Activated naive CD4-positive, alpha-beta T cell treated with Interleukin-2 at 50 U/mL for 16 hours (primary cell): ENCODE results near the gene CWC27.
"Not testable (repeated sequence)": the region's sequence is repeated elsewhere in the genome, so short reads cannot be mapped to it uniquely, and the experiment has no call there.

Experiments used
- DNase-seq: peaks from one replicate; pipeline ENCODE4 v3.0.0-alpha.2; 2020

The CWC27 gene

DNA sequence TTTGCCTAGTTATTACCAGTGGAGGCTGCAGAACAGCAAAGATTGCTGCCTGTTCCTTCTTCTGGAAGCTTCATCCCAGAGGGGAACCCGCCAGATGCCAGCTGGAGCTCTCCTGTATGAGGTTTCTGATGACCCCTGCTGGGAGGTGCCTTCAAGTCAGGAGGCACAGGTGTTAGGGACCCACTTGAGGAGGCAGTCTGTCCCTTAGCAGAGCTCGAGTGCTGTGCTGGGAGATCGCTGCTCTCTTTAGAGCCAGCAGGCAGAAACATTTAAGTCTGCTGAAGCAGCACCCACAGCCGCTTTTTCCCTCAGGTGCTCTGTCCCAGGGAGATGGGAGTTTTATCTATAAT lies 170.7 kb downstream of the CWC27 start:
- not testable (repeated sequence) for DNase-seq

- DNase-seq = no peak
Observed at GRCh38 chr5:64939772-64940510, 171.2 kb downstream of the CWC27 start.

GRCh38 chr5:64942460-64942859 lies 173.7 kb downstream of the CWC27 start:
- no peak for DNase-seq

DNA sequence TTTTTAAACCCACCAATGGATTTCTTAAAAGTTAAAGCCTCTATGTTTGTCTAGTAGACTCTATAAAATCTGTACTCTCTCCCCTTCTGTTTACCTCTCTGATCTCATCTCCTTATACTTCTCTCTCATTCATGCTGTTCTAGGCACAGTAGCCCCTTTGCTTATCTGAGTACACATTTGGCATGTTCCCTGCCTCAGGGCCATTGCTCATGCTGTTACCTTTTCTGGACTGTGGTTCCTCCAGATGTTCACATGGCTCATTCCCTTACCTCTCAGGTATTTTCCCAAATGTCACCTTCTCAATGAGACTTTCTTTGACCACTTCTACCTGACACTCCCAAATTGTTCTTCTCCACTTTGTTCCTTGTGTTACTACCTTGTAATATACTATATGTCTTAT lies 176.1 kb downstream of the CWC27 start:
- DNase-seq = no peak

- no peak for DNase-seq
Observed at GRCh38 chr5:64947031-64947430, 178.3 kb downstream of the CWC27 start.

- DNase-seq = no peak
Observed at GRCh38 chr5:64947801-64948200, 179.1 kb downstream of the CWC27 start.

DNA sequence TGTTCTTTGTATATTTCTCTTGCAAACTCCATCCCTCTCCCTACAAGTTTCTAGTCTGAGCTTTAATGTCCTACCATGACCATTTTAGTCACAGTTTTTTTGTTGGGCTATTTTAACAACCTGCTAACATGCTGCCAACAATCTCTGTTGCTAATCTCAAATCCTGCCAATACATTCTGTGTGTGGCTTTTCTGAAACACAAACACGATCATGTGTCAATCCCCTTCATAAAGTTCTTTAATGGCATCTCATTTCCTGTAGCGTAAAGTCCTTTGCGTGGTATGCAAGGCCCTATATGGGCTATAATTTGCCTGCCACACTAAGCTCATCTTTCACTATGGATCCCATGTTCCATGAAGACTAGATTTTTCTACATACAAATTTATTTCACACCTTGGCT lies 180.6 kb downstream of the CWC27 start:
- DNase-seq = no peak

GRCh38 chr5:64952951-64953673 lies 184.4 kb downstream of the CWC27 start:
- no peak for DNase-seq

GRCh38 chr5:64954518-64954917 lies 185.8 kb downstream of the CWC27 start:
- DNase-seq = no peak

GRCh38 chr5:64958757-64959391 lies 190.1 kb downstream of the CWC27 start:
- no peak for DNase-seq

- no peak for DNase-seq
Observed at GRCh38 chr5:64963278-64963677, 194.5 kb downstream of the CWC27 start.

DNA sequence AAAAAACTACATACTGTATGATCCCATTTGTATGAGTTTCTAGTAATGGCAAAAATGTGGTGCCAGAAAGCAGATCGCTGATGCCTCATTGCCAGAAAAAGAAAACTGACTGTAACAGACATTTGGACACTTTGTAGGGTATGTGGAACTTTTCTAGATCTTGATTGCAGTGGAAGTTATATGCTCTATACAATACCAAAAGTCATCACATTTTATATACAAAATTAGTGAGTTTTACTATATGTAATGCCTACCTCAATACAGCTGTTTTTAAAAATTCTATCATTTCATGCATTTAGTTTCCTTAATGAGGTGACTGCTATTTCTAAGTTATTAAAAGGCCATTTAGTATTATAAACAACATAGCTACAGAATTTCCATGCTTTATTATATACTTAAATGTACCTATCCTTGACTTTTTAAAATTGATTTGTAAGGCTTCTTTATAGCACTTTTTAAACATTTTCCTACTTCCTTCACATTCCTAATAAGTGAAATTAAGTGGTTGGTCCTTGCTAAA lies 199.9 kb downstream of the CWC27 start:
- DNase-seq = no peak

- no peak for DNase-seq
Observed at GRCh38 chr5:64969578-64969977, 200.8 kb downstream of the CWC27 start.

DNA sequence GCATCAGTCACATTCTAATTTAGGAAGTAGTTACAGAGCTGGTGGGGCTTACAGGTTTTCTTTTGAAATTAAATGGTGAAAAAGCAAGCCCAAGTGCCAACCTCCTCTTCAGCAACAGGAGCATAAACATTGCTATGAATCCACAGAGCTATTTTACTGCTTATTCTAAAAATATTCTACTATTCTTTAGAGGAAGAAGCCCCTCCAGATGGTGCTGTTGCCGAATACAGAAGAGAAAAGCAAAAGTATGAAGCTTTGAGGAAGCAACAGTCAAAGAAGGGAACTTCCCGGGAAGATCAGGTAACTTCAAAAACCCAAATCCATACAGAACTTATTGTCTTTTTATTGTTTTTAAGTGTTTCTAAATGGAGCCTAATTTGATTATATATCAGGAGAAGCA lies 202.8 kb downstream of the CWC27 start:
- no peak for DNase-seq

GRCh38 chr5:64971990-64972389 lies 203.3 kb downstream of the CWC27 start:
- DNase-seq = no peak

DNA sequence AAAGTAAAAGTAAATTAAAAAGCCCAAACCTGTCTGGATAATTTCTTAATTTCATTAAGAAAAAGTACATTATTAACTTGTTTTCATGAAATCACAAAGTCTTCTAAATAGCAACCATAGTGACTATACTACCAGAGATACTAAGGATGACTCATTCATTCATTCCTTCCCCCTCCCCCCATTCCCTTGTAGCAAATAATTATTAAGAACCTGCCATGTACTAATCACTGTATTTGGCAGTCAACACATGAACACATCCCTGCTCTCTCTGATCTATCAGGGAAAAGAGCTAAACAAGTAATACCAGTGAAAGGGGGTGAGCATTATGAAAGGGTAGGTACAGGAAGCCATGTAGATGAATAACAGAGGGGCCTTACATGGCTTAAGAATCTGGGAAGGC lies 203.9 kb downstream of the CWC27 start:
- no peak for DNase-seq

DNA sequence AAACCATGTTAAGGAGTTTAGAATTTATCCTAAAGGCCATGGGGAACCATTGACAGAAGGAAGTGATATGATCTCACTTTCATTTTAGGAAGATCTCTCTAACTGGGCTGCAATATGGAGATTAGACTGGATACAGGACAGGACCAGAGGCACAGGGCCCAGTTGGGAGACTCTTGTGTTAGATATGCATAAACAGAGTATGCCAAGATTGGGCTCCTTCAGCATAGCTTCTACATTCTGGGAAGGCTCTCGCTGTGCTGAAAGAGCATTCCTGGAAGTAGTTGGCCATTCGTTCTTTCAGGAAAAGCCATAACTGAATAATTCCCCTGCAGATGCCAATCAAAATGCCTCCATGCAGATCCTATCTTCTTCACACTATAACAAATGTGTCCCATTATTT lies 204.5 kb downstream of the CWC27 start:
- DNase-seq = no peak

- DNase-seq = no peak
Observed at GRCh38 chr5:64977779-64978178, 209.0 kb downstream of the CWC27 start.

- DNase-seq = no peak
Observed at GRCh38 chr5:64978546-64978945, 209.8 kb downstream of the CWC27 start.

GRCh38 chr5:64979531-64979930 lies 210.8 kb downstream of the CWC27 start:
- no peak for DNase-seq

GRCh38 chr5:64980176-64980575 lies 211.4 kb downstream of the CWC27 start:
- no peak for DNase-seq

- DNase-seq = no peak
Observed at GRCh38 chr5:64987768-64988167, 219.0 kb downstream of the CWC27 start.

DNA sequence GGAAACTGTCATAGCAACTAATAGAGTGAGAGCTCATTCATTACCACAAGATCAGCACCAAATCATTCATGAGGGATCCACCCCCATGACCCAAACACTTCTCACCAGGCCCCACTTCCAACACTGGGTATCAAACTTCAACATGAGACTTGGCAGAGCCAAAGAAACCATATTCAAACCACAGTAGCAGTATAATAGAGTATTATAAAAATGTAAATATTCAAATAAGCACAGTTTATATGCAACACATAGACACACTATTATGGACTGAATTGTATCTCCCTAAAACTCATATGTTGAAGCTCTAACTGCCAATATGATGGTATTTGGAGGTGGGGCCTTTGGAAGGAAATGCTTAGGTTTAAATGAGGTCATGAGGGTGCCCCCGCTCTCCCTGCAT lies 240.5 kb downstream of the CWC27 start:
- no peak for DNase-seq

GRCh38 chr5:65010841-65011240 lies 242.1 kb downstream of the CWC27 start:
- no peak for DNase-seq
